IMR-90 (cell line): Measurements from ENCODE around the gene DHX15. TPM values are rescaled to one million over a fixed set of nuclear protein-coding genes. Genes with fewer than 3 reads are reported as not detected.

Experiments used
- ATAC-seq: fragments of 200-7000 bp; cut with Tn5 transposase; 2 replicates; pipeline ENCODE4 v1.9.1; 2020; ENCODE audit warnings: low read depth, mild to moderate bottlenecking, moderate library complexity
- BruUV-seq: library from RNA; stranded (reverse); fragments of 400-500 nt; replicated peaks from 2 replicates; lab custom pipeline; 2021; lab: Mats Ljungman, UMichigan
- CTCF ChIA-PET: fragments of 300-600 bp; formaldehyde crosslinking; extraction: SDS; loops from one replicate; lab custom pipeline; 2021; ENCODE audit warnings: antibody characterized with exemption; lab: Yijun Ruan, JAX
- POLR2A ChIA-PET: fragments of 300-600 bp; sonication (Branson Sonifier 250); formaldehyde crosslinking; loops from one replicate; lab custom pipeline; 2022; ENCODE audit warnings: antibody characterized with exemption; ENCODE audit not compliant: unreplicated experiment; lab: Charles Lee
- DNase-seq: peaks from one replicate; pipeline ENCODE4 v3.0.0; 2013
- H2AFZ ChIP-seq: replicated peaks from 2 replicates; pipeline ENCODE3; 2013; ENCODE audit warnings: low read length, mild to moderate bottlenecking; ENCODE audit not compliant: poor library complexity
- H2AK5ac ChIP-seq: 2 replicates; pipeline ENCODE4 v1.6.1; 2013; ENCODE audit warnings: low read depth, low read length, inconsistent platforms
- H2AK9ac ChIP-seq: replicated peaks from 2 replicates; pipeline ENCODE3; 2013; ENCODE audit warnings: mild to moderate bottlenecking, low read depth, low read length, moderate library complexity; ENCODE audit not compliant: poor library complexity
- H2BK120ac ChIP-seq: 2 replicates; pipeline ENCODE4 v1.6.1; 2013; ENCODE audit warnings: low read depth, low read length, inconsistent platforms
- H2BK15ac ChIP-seq: 3 replicates; pipeline ENCODE4 v1.6.1; 2013; ENCODE audit warnings: low read depth, low read length, inconsistent platforms
- H2BK20ac ChIP-seq: 2 replicates; pipeline ENCODE4 v1.6.1; 2013; ENCODE audit warnings: low read depth, mild to moderate bottlenecking, inconsistent platforms, low read length, moderate library complexity
- H2BK5ac ChIP-seq: 2 replicates; pipeline ENCODE4 v1.6.1; 2013; ENCODE audit warnings: mild to moderate bottlenecking, low read depth, low read length, inconsistent platforms; ENCODE audit not compliant: poor library complexity, severe bottlenecking
- H3K14ac ChIP-seq: replicated peaks from 2 replicates; pipeline ENCODE4 v1.6.1; 2013; ENCODE audit warnings: low read depth, low read length, inconsistent platforms
- H3K18ac ChIP-seq: 2 replicates; pipeline ENCODE4 v1.6.1; 2013; ENCODE audit warnings: low read depth, low read length, control low read depth
- H3K23ac ChIP-seq: 2 replicates; pipeline ENCODE4 v1.6.1; 2013; ENCODE audit warnings: low read depth, low read length, inconsistent platforms
- H3K27ac ChIP-seq: 2 replicates; pipeline ENCODE4 v1.5.1; 2013; ENCODE audit warnings: mild to moderate bottlenecking, control low read depth, low read length; ENCODE audit not compliant: insufficient read depth
- H3K27me3 ChIP-seq: 2 replicates; pipeline ENCODE4 v1.6.1; 2013; ENCODE audit warnings: low read length; ENCODE audit not compliant: control insufficient read depth, insufficient read depth
- H3K36me3 ChIP-seq: 2 replicates; pipeline ENCODE4 v1.6.1; 2013; ENCODE audit warnings: low read length, mixed read lengths; ENCODE audit not compliant: control insufficient read depth, insufficient read depth
- H3K4ac ChIP-seq: 2 replicates; pipeline ENCODE4 v1.6.1; 2013; ENCODE audit warnings: low read depth, low read length, inconsistent platforms
- H3K4me1 ChIP-seq: 2 replicates; pipeline ENCODE4 v1.6.1; 2013; ENCODE audit warnings: low read length, mixed read lengths; ENCODE audit not compliant: control insufficient read depth, insufficient read depth
- H3K4me2 ChIP-seq: 2 replicates; pipeline ENCODE4 v1.6.1; 2013; ENCODE audit warnings: low read depth, mild to moderate bottlenecking, control low read depth, low read length, moderate library complexity
- H3K4me3 ChIP-seq: 2 replicates; pipeline ENCODE4 v1.5.1; 2013; ENCODE audit warnings: low read depth, mild to moderate bottlenecking, control low read depth, low read length, moderate library complexity; ENCODE audit not compliant: insufficient read depth
- H3K56ac ChIP-seq: 2 replicates; pipeline ENCODE4 v1.6.1; 2013; ENCODE audit warnings: low read length, inconsistent platforms; ENCODE audit not compliant: insufficient read depth; ENCODE audit errors: extremely low read depth
- H3K79me1 ChIP-seq, 2 experiments: 2 replicates each; pipeline ENCODE4 v1.6.1; 2013; ENCODE audit warnings: low read length in 2 of 2, inconsistent platforms in 1 of 2, low read depth in 1 of 2
- H3K9ac ChIP-seq: 2 replicates; pipeline ENCODE4 v1.6.1; 2013; ENCODE audit warnings: low read depth, low read length, control low read depth
- H3K9me1 ChIP-seq: 2 replicates; pipeline ENCODE4 v1.6.1; 2013; ENCODE audit warnings: low read length, inconsistent platforms; ENCODE audit not compliant: insufficient read depth
- H3K9me3 ChIP-seq: 2 replicates; pipeline ENCODE4 v1.6.1; 2013; ENCODE audit warnings: low read length; ENCODE audit not compliant: control insufficient read depth, insufficient read depth
- H4K20me1 ChIP-seq: 2 replicates; pipeline ENCODE4 v1.6.1; 2013; ENCODE audit warnings: low read length, inconsistent platforms; ENCODE audit not compliant: insufficient read depth
- H4K5ac ChIP-seq: 2 replicates; pipeline ENCODE4 v1.6.1; 2013; ENCODE audit warnings: mild to moderate bottlenecking, low read depth, low read length, control low read depth
- H4K8ac ChIP-seq, 2 experiments: 2 replicates each; pipeline ENCODE4 v1.6.1; 2013; ENCODE audit warnings: low read depth in 2 of 2, low read length in 2 of 2, control low read depth in 1 of 2, inconsistent platforms in 1 of 2
- H4K91ac ChIP-seq: 2 replicates; pipeline ENCODE4 v1.6.1; 2013; ENCODE audit warnings: low read depth, low read length, inconsistent platforms; ENCODE audit not compliant: insufficient read depth
- BHLHE40 ChIP-seq: fragments of 150-350 bp; IDR thresholded peaks from 2 replicates; pipeline ENCODE4 v1.6.1; 2016; ENCODE audit warnings: mild to moderate bottlenecking, low read depth, low read length
- CEBPB ChIP-seq: IDR thresholded peaks from 2 replicates; pipeline ENCODE4 v1.6.1; 2012; ENCODE audit warnings: low read depth, low read length, improper control_type of control experiment
- CHD1 ChIP-seq: IDR thresholded peaks from 2 replicates; pipeline ENCODE4 v1.6.1; 2012; ENCODE audit warnings: low read depth, low read length, improper control_type of control experiment
- CTCF ChIP-seq: conservative IDR thresholded peaks from 2 replicates; pipeline ENCODE4 v1.5.1; 2012; ENCODE audit warnings: mild to moderate bottlenecking, low read depth, low read length, improper control_type of control experiment
- ELK1 ChIP-seq: fragments of 150-350 bp; IDR thresholded peaks from 2 replicates; pipeline ENCODE4 v1.6.1; 2016; ENCODE audit warnings: low read depth, mild to moderate bottlenecking, low read length, moderate library complexity, borderline replicate concordance
- FOS ChIP-seq: fragments of 150-350 bp; IDR thresholded peaks from 2 replicates; pipeline ENCODE4 v1.6.1; 2016; ENCODE audit warnings: low read depth, low read length
- MAFK ChIP-seq: IDR thresholded peaks from 2 replicates; pipeline ENCODE4 v1.6.1; 2012; ENCODE audit warnings: low read depth, low read length, improper control_type of control experiment
- MAZ ChIP-seq: IDR thresholded peaks from 2 replicates; pipeline ENCODE4 v1.6.1; 2012; ENCODE audit warnings: low read depth, mild to moderate bottlenecking, low read length, improper control_type of control experiment, moderate library complexity, borderline replicate concordance
- MXI1 ChIP-seq: IDR thresholded peaks from 2 replicates; pipeline ENCODE4 v1.6.1; 2012; ENCODE audit warnings: low read depth, mild to moderate bottlenecking, low read length, moderate library complexity, borderline replicate concordance
- NFE2L2 ChIP-seq: fragments of 150-350 bp; IDR thresholded peaks from 2 replicates; pipeline ENCODE4 v1.6.1; 2016; ENCODE audit warnings: low read depth, mild to moderate bottlenecking, low read length
- POLR2A ChIP-seq: IDR thresholded peaks from 2 replicates; pipeline ENCODE4 v1.6.1; 2012; ENCODE audit warnings: mild to moderate bottlenecking, low read depth, low read length
- RAD21 ChIP-seq: IDR thresholded peaks from 2 replicates; pipeline ENCODE4 v1.6.1; 2012; ENCODE audit warnings: low read length, improper control_type of control experiment
- RCOR1 ChIP-seq: IDR thresholded peaks from 2 replicates; pipeline ENCODE4 v1.6.1; 2012; ENCODE audit warnings: mild to moderate bottlenecking, low read length, improper control_type of control experiment; ENCODE audit not compliant: insufficient replicate concordance
- RFX5 ChIP-seq: IDR thresholded peaks from 2 replicates; pipeline ENCODE4 v1.8.0; 2012; ENCODE audit warnings: low read depth, mild to moderate bottlenecking, low read length, moderate library complexity
- SMC3 ChIP-seq: fragments of 150-350 bp; IDR thresholded peaks from 2 replicates; pipeline ENCODE4 v1.6.1; 2016; ENCODE audit warnings: low read depth, mild to moderate bottlenecking, antibody characterized with exemption, low read length, moderate library complexity
- USF2 ChIP-seq: fragments of 150-350 bp; IDR thresholded peaks from 2 replicates; pipeline ENCODE4 v1.6.1; 2017; ENCODE audit warnings: mild to moderate bottlenecking, antibody characterized with exemption, low read length, low read depth
- WGBS, 2 experiments: methylation state at CpG; one replicate each; pipeline versions ENCODE4 v1.1.5 to v1.1.7; 2013; ENCODE audit warnings: missing lambda C conversion rate in 2 of 2; ENCODE audit not compliant: insufficient read length in 1 of 2; ENCODE audit errors: extremely low coverage in 2 of 2; 5-methylcytosine and 5-hydroxymethylcytosine counted together
- dilution Hi-C: fragments of 300-500 bp; cut with HindIII; formaldehyde crosslinking; loops from one replicate; pipeline ENCODE4 v1.14.3; 2018; ENCODE audit warnings: low sequenced_read_pairs; ENCODE audit not compliant: unreplicated experiment
- in situ Hi-C: fragments of 300-500 bp; cut with MboI; formaldehyde crosslinking; loops from 3 replicates; pipeline ENCODE4 v1.14.3; 2019; ENCODE audit warnings: low sequenced_read_pairs, inconsistent platforms, mixed read lengths
- intact Hi-C: fragments of 100-400 bp; cut with micrococcal nuclease; formaldehyde crosslinking; loops from 2 replicates; pipeline ENCODE4 v1.10.0; 2022
- polyA plus RNA-seq, 3 experiments: library from polyadenylated mRNA; depleted of rRNA; stranded (reverse); fragments of >200 nt; gene quantifications; 2 replicates each; pipeline ENCODE4 v1.2.3, GENCODE V29; 2012; ENCODE audit warnings: low replicate concordance in 1 of 3
- total RNA-seq: library from RNA; depleted of rRNA; stranded (reverse); fragments of >200 nt; gene quantifications from 2 replicates; pipeline ENCODE4 v1.2.3, GENCODE V29; 2012

DHX15 gene
- total and polyA plus RNA-seq, 2 of the 4 experiments (the other 2 are of a cell fraction) = 97.9 to 172 TPM

- Histone ChIP-seq H3K4ac (no peak overlapping the region), H3K9ac (no peak overlapping the region), H4K5ac (no peak overlapping the region), H2AK5ac (no peak overlapping the region), H3K36me3 (no peaks in the 10 kb centered on the region), H3K4me2 (no peak overlapping the region), H2AFZ (no peak overlapping the region), H3K4me3 (no peak overlapping the region), H2AK9ac (no peak overlapping the region), H3K18ac (no peak overlapping the region), H3K4me1 (no peaks in the 10 kb centered on the region), H2BK20ac (no peak overlapping the region), H4K91ac (no peak overlapping the region), H3K9me3 (no peaks in the 10 kb centered on the region), H3K27me3 (no peaks in the 10 kb centered on the region), H4K8ac (no peak overlapping the region), H2BK120ac (no peak overlapping the region), H3K79me1 (no peaks in the 10 kb centered on the region), H2BK15ac (no peak overlapping the region), H3K9me1 (no peaks in the 10 kb centered on the region), H3K14ac (no peak overlapping the region), H4K20me1 (no peaks in the 10 kb centered on the region), H3K56ac (no peak overlapping the region), H2BK5ac (no peak overlapping the region), H3K23ac (no peak overlapping the region), H3K27ac (no peak overlapping the region)
- WGBS, 2 experiments = no CpG with 5 or more reads among the region's 5 CpGs
- in situ Hi-C loops (no loop called here), dilution Hi-C loops (no loop called here), intact Hi-C loops (no loop called here)
- TF ChIP-seq RFX5 (no peak), USF2 (no peak), SMC3 (no peak), MXI1 (no peak), NFE2L2 (no peak), POLR2A (no peak), RCOR1 (no peak), CHD1 (no peak), MAFK (no peak), CTCF (no peak), FOS (no peak), RAD21 (no peak), CEBPB (no peak), BHLHE40 (no peak), MAZ (no peak), ELK1 (no peak)
- CTCF ChIA-PET = no interaction called here
- no peak for DNase-seq
- no peak for ATAC-seq
- POLR2A ChIA-PET = no interaction called here
- no TSS peak for BruUV-seq
Observed at GRCh38 chr4:24630937-24631336, 46.6 kb upstream of the DHX15 start.
